Aorta (tissue), 5 donors: ENCODE measurements around the gene TOMM40. TPM values are rescaled to one million over a fixed set of nuclear protein-coding genes. Genes with fewer than 3 reads are reported as not detected.

Experiments used
- ATAC-seq: fragments of 200-7000 bp; cut with Tn5 transposase; one replicate; pipeline ENCODE4 v1.9.1; 2022; ENCODE audit warnings: moderate library complexity; ENCODE audit not compliant: low FRiP score
- DNase-seq, 2 donors: peaks; one replicate each; pipeline ENCODE4 v3.0.0-alpha.2; 2020
- H3K27ac ChIP-seq, 2 donors: one replicate each; pipeline ENCODE4 v1.5.1; 2013; ENCODE audit warnings: low read length in 2 of 2, mild to moderate bottlenecking in 2 of 2, moderate library complexity in 2 of 2, control low read depth in 1 of 2, inconsistent platforms in 1 of 2, low read depth in 1 of 2
- H3K27me3 ChIP-seq, 2 donors: one replicate each; pipeline ENCODE4 v1.6.1; 2013; ENCODE audit warnings: control low read depth in 1 of 2, low read length in 1 of 2, mild to moderate bottlenecking in 1 of 2, moderate library complexity in 1 of 2; ENCODE audit not compliant: insufficient read depth in 2 of 2, control insufficient read depth in 1 of 2
- H3K36me3 ChIP-seq, 2 donors: one replicate each; pipeline ENCODE4 v1.6.1; 2013; ENCODE audit warnings: control low read depth in 1 of 2, low read length in 1 of 2, mild to moderate bottlenecking in 1 of 2; ENCODE audit not compliant: insufficient read depth in 2 of 2, control insufficient read depth in 1 of 2
- H3K4me1 ChIP-seq, 2 donors: one replicate each; pipeline ENCODE4 v1.6.1; 2013; ENCODE audit warnings: low read length in 2 of 2, control low read depth in 1 of 2, mild to moderate bottlenecking in 1 of 2, moderate library complexity in 1 of 2; ENCODE audit not compliant: insufficient read depth in 2 of 2, control insufficient read depth in 1 of 2
- H3K4me3 ChIP-seq, 2 donors: one replicate each; pipeline ENCODE4 v1.5.1; 2013; ENCODE audit warnings: low read length in 2 of 2, control low read depth in 1 of 2, mild to moderate bottlenecking in 1 of 2
- H3K9me3 ChIP-seq: one replicate; pipeline ENCODE4 v1.6.1; 2013; ENCODE audit warnings: mild to moderate bottlenecking, low read length; ENCODE audit not compliant: control insufficient read depth
- WGBS, 2 donors: extraction: QIAGEN DNeasy Blood & Tissue Kit; methylation state at CpG; one replicate each; pipeline ENCODE4 v1.1.7; 2013; 5-methylcytosine and 5-hydroxymethylcytosine counted together
- intact Hi-C, 2 donors: fragments of 100-400 bp; cut with DNase I; formaldehyde crosslinking; loops; one replicate each; pipeline versions ENCODE4 v1.14.2 to v1.15.0; 2022
- polyA plus RNA-seq, 2 donors: library from polyadenylated mRNA; stranded (reverse); fragments of 200-250 nt; gene quantifications; one replicate each; pipeline ENCODE4 v1.2.3, GENCODE V29; 2013
- total RNA-seq, 2 donors: library from RNA; stranded (reverse); fragmentation: NEBNext Ultra II Directional; extraction: Animal tissue kit (Norgen Biotek cat#: 25700); gene quantifications; one replicate each; pipeline ENCODE4 v1.2.1, GENCODE V29; 2021
- donor health status: healthy with polysubstance abuse.
- donor health status: Bipolar disorder and iron deficiency.
- donor health status: DM: no; HTN: no; CAD: no.
- donor health status: DM: no; HTN: no; CAD: no.
- donor health status: DM: yes; HTN: yes; CAD: no.

TOMM40 gene
- total and polyA plus RNA-seq, 4 donors = 8.9 to 23.6 (median 18.6) TPM

GRCh38 chr19:44865196-44865767, 25.8 kb upstream of the TOMM40 start:
- no peak overlapping the region for H3K4me3 ChIP-seq
- ATAC-seq (peak; percentile 28), DNase-seq (no peak)
- no peak overlapping the region for H3K27ac ChIP-seq
- H3K9me3 ChIP-seq = no peaks in the 10 kb centered on the region
- intact Hi-C loops = no loop called here
- H3K36me3 ChIP-seq = peaks cover 0 to 4% of the 10 kb centered on the region in 2 donors
- H3K27me3 ChIP-seq = no peaks in the 10 kb centered on the region
- no peaks in the 10 kb centered on the region for H3K4me1 ChIP-seq
- 92 to 93% methylated on average over 27 of the region's 27 CpGs for WGBS, 2 donors

GRCh38 chr19:44866664-44867063, 24.4 kb upstream of the TOMM40 start:
- intact Hi-C loops = no loop called here
- peaks cover 0 to 4% of the 10 kb centered on the region in 2 donors for H3K36me3 ChIP-seq
- H3K4me1 ChIP-seq = no peaks in the 10 kb centered on the region
- DNase-seq = no peak
- 95 to 98% methylated on average over 4 of the region's 4 CpGs for WGBS, 2 donors
- no peaks in the 10 kb centered on the region for H3K27me3 ChIP-seq
- no peak overlapping the region for H3K4me3 ChIP-seq
- H3K27ac ChIP-seq = no peak overlapping the region
- no peak for ATAC-seq
- no peaks in the 10 kb centered on the region for H3K9me3 ChIP-seq

GRCh38 chr19:44867578-44867977, 23.5 kb upstream of the TOMM40 start:
- intact Hi-C loops = no loop called here
- 88 to 91% methylated on average over 12 of the region's 12 CpGs for WGBS, 2 donors
- ATAC-seq (no peak), DNase-seq (no peak)
- H3K27me3 ChIP-seq = no peaks in the 10 kb centered on the region
- no peak overlapping the region for H3K27ac ChIP-seq
- H3K36me3 ChIP-seq = peaks cover 0 to 6% of the 10 kb centered on the region in 2 donors
- no peaks in the 10 kb centered on the region for H3K9me3 ChIP-seq
- H3K4me3 ChIP-seq = no peak overlapping the region
- no peaks in the 10 kb centered on the region for H3K4me1 ChIP-seq

- Histone ChIP-seq H3K27ac (no peak overlapping the region), H3K4me1 (no peaks in the 10 kb centered on the region), H3K27me3 (no peaks in the 10 kb centered on the region), H3K9me3 (no peaks in the 10 kb centered on the region), H3K4me3 (no peak overlapping the region), H3K36me3 (peaks cover 6 to 7% of the 10 kb centered on the region in 2 donors)
- ATAC-seq (no peak), DNase-seq (peak in 1 of 2 donors; percentile 87)
- 69 to 75% methylated on average over 13 of the region's 13 CpGs for WGBS, 2 donors
- intact Hi-C loops = no loop called here
These were observed 21.2 kb upstream of the TOMM40 start for GRCh38 chr19:44869733-44870470.

- Histone ChIP-seq H3K36me3 (peaks cover 2 to 7% of the 10 kb centered on the region in 2 donors), H3K4me3 (no peak overlapping the region), H3K9me3 (no peaks in the 10 kb centered on the region), H3K27ac (no peak overlapping the region), H3K4me1 (no peaks in the 10 kb centered on the region), H3K27me3 (no peaks in the 10 kb centered on the region)
- ATAC-seq = no peak
- intact Hi-C loops = no loop called here
- DNase-seq = no peak
- 95 to 98% methylated on average over 14 of the region's 14 CpGs for WGBS, 2 donors
These were observed 19.2 kb upstream of the TOMM40 start for GRCh38 chr19:44871809-44872208.

- Histone ChIP-seq H3K27ac (no peak overlapping the region), H3K9me3 (no peaks in the 10 kb centered on the region), H3K27me3 (no peaks in the 10 kb centered on the region), H3K4me3 (no peak overlapping the region), H3K4me1 (no peaks in the 10 kb centered on the region), H3K36me3 (peaks cover 2 to 7% of the 10 kb centered on the region in 2 donors)
- no peak for DNase-seq
- ATAC-seq = no peak
- 83 to 84% methylated on average over 4 of the region's 4 CpGs for whole genome bisulfite sequencing, 2 donors
- intact Hi-C loops = no loop called here
These were observed 18.4 kb upstream of the TOMM40 start for GRCh38 chr19:44872661-44873060.

- no peaks in the 10 kb centered on the region for H3K4me1 ChIP-seq
- ATAC-seq (no peak), DNase-seq (no peak)
- H3K9me3 ChIP-seq = no peaks in the 10 kb centered on the region
- no peaks in the 10 kb centered on the region for H3K27me3 ChIP-seq
- 94% methylated on average over 15 to 16 of the region's 16 CpGs for WGBS, 2 donors
- H3K4me3 ChIP-seq = no peak overlapping the region
- intact Hi-C loops = no loop called here
- H3K27ac ChIP-seq = no peak overlapping the region
- peaks cover 2 to 7% of the 10 kb centered on the region in 2 donors for H3K36me3 ChIP-seq
These were observed 16.7 kb upstream of the TOMM40 start for GRCh38 chr19:44874317-44874716.

- peaks cover 2 to 7% of the 10 kb centered on the region in 2 donors for H3K36me3 ChIP-seq
These were observed 15.2 kb upstream of the TOMM40 start for GRCh38 chr19:44875666-44876451.

More at GRCh38 chr19:44875666-44876451, 15.2 kb upstream of the TOMM40 start:
- no peaks in the 10 kb centered on the region for H3K27me3 ChIP-seq
- intact Hi-C loops = no loop called here
- no peak overlapping the region for H3K4me3 ChIP-seq
- H3K27ac ChIP-seq = no peak overlapping the region
- DNase-seq = no peak
- no peaks in the 10 kb centered on the region for H3K9me3 ChIP-seq
- H3K4me1 ChIP-seq = no peaks in the 10 kb centered on the region
- no peak for ATAC-seq
- WGBS, 2 donors = 79 to 80% methylated on average over 22 of the region's 22 CpGs
